K562 (cell line): ENCODE results near the gene MFAP1. TPM values are rescaled to one million over a fixed set of nuclear protein-coding genes. Genes with fewer than 3 reads are reported as not detected.

Experiments
- ATAC-seq: fragments of 200-7000 bp; cut with Tn5 transposase; 3 replicates; pipeline ENCODE4 v1.9.1; 2020; ENCODE audit warnings: moderate library complexity
- BruUV-seq: library from RNA; stranded (reverse); fragments of 400-500 nt; replicated peaks from 2 replicates; lab custom pipeline; 2021; lab: Mats Ljungman, UMichigan
- CTCF ChIA-PET: fragments of 300-600 bp; formaldehyde crosslinking; extraction: SDS; loops from one replicate; lab custom pipeline; 2021; ENCODE audit warnings: low intra/inter-chr PET ratio; lab: Yijun Ruan, JAX
- POLR2A ChIA-PET: fragments of 300-600, 350-650 bp; sonication (Branson Sonifier 250); formaldehyde crosslinking; extraction: SDS; loops from one replicate; lab custom pipeline; 2021; ENCODE audit warnings: antibody characterized with exemption, inconsistent platforms; lab: Yijun Ruan, JAX
- DNase-seq, 4 experiments: peaks; one replicate each; pipeline versions ENCODE4 v3.0.0 to v3.0.0-alpha.2; 2011 to 2018; ENCODE audit warnings: low spot score in 3 of 4, mixed read lengths in 3 of 4; ENCODE audit errors: extremely low read depth in 1 of 4
- FAIRE-seq: peaks from 2 replicates; lab custom pipeline; 2011; peaks lifted over from hg19 to GRCh38; lab: Jason Lieb, UNC
- H2AFZ ChIP-seq: 2 replicates; pipeline ENCODE4 v1.6.0; 2011; ENCODE audit warnings: low read depth, low read length, control low read depth, inconsistent platforms
- H3K27ac ChIP-seq: fragments of 200-600 bp; 3 replicates; pipeline ENCODE4 v1.8.0; 2011; ENCODE audit warnings: low read depth, mild to moderate bottlenecking, control low read depth, inconsistent platforms, low read length, moderate library complexity, mixed read lengths; ENCODE audit errors: extremely low read depth
- H3K27me3 ChIP-seq, 2 experiments: fragments of 300-600 bp in 1 of 2; 2 replicates in 1 of 2; 3 replicates in 1 of 2; pipeline versions ENCODE4 v1.6.0 to v1.8.0; 2011; ENCODE audit warnings: inconsistent platforms in 2 of 2, low read length in 2 of 2, mild to moderate bottlenecking in 1 of 2, mixed read lengths in 1 of 2, moderate library complexity in 1 of 2; ENCODE audit not compliant: control insufficient read depth in 2 of 2, insufficient read depth in 2 of 2
- H3K36me3 ChIP-seq: fragments of 300-600 bp; 3 replicates; pipeline ENCODE4 v1.8.0; 2011; ENCODE audit warnings: mild to moderate bottlenecking, low read length, inconsistent platforms; ENCODE audit not compliant: control insufficient read depth, insufficient read depth
- H3K4me1 ChIP-seq, 2 experiments: fragments of 200-600 bp in 1 of 2; replicated peaks in 1 of 2; 2 replicates in 1 of 2; 3 replicates in 1 of 2; pipeline versions ENCODE4 v1.5.1 to v1.8.0; 2011; ENCODE audit warnings: inconsistent platforms in 2 of 2, low read length in 2 of 2, mild to moderate bottlenecking in 1 of 2, mixed read lengths in 1 of 2, moderate library complexity in 1 of 2; ENCODE audit not compliant: control insufficient read depth in 2 of 2, insufficient read depth in 2 of 2
- H3K4me2 ChIP-seq: 2 replicates; pipeline ENCODE4 v1.6.1; 2011; ENCODE audit warnings: low read length, control low read depth, inconsistent platforms, mixed read lengths; ENCODE audit not compliant: insufficient read depth
- H3K4me3 ChIP-seq: fragments of 200-600 bp; sonication (generic), shearing (Covaris generic); 2 replicates; pipeline ENCODE4 v1.5.1; 2016; ENCODE audit warnings: control low read depth, inconsistent platforms
- H3K79me2 ChIP-seq: fragments of 200-600 bp; 3 replicates; pipeline ENCODE4 v1.8.0; 2011; ENCODE audit warnings: low read length, inconsistent platforms; ENCODE audit not compliant: control insufficient read depth, insufficient read depth
- H3K9ac ChIP-seq, 2 experiments: 2 replicates each; pipeline versions ENCODE4 v1.6.0 to v1.6.1; 2011; ENCODE audit warnings: low read depth in 2 of 2, low read length in 2 of 2, control low read depth in 1 of 2, inconsistent platforms in 1 of 2, mild to moderate bottlenecking in 1 of 2, mixed read lengths in 1 of 2; ENCODE audit not compliant: insufficient read depth in 1 of 2
- H3K9me1 ChIP-seq: one replicate; pipeline ENCODE4 v1.6.0; 2011; ENCODE audit warnings: inconsistent platforms, mild to moderate bottlenecking, low read length, moderate library complexity; ENCODE audit not compliant: control insufficient read depth, insufficient read depth
- H3K9me3 ChIP-seq: replicated peaks from 2 replicates; pipeline ENCODE4 v1.5.1; 2011; ENCODE audit warnings: low read depth, low read length, inconsistent platforms; ENCODE audit not compliant: control insufficient read depth, insufficient read depth
- H4K20me1 ChIP-seq: replicated peaks from 2 replicates; pipeline ENCODE4 v1.6.1; 2011; ENCODE audit warnings: low read length, inconsistent platforms, mixed read lengths; ENCODE audit not compliant: control insufficient read depth, insufficient read depth
- CREBBP ChIP-seq: IDR thresholded peaks from one replicate; pipeline ENCODE4 v1.6.1; 2012; ENCODE audit warnings: low read depth, mild to moderate bottlenecking, control low read depth, inconsistent platforms, low read length
- E2F8 ChIP-seq: fragments of 450-650 bp; IDR thresholded peaks from 2 replicates; pipeline ENCODE4 v1.7.1; 2018; ENCODE audit warnings: mild to moderate bottlenecking, low read depth; ENCODE audit not compliant: partially characterized antibody
- NEUROD1 ChIP-seq: fragments of 150-350 bp; IDR thresholded peaks from 2 replicates; pipeline ENCODE4 v1.6.1; 2014; ENCODE audit warnings: borderline replicate concordance, low read length, low read depth; ENCODE audit not compliant: partially characterized antibody
- POLR2AphosphoS2 ChIP-seq: IDR thresholded peaks from 2 replicates; pipeline ENCODE4 v1.6.1; 2012; ENCODE audit warnings: low read length, improper control_type of control experiment
- POLR2AphosphoS5 ChIP-seq: IDR thresholded peaks from 2 replicates; pipeline ENCODE4 v1.6.1; 2011; ENCODE audit warnings: mild to moderate bottlenecking, low read depth, low read length, moderate library complexity; ENCODE audit not compliant: control insufficient read depth, insufficient read depth
- POLR2B ChIP-seq: fragments of 450-650 bp; IDR thresholded peaks from 2 replicates; pipeline ENCODE4 v1.6.1; 2018; ENCODE audit warnings: low read depth; ENCODE audit not compliant: partially characterized antibody
- WGBS: fragments of 100-300 bp; shearing (Covaris generic); methylation state at CpG from one replicate; pipeline ENCODE4 v1.1.6; 2016; ENCODE audit warnings: low coverage, mixed read lengths; ENCODE audit not compliant: insufficient coverage; ENCODE audit errors: missing lambda C conversion rate; 5-methylcytosine and 5-hydroxymethylcytosine counted together
- in situ Hi-C: fragments of 300-500 bp; cut with MboI; formaldehyde crosslinking; loops from 4 replicates; pipeline ENCODE4 v1.15.0; 2018; ENCODE audit warnings: inconsistent platforms, mixed read lengths
- intact Hi-C: fragments of 100-400 bp; cut with micrococcal nuclease; formaldehyde crosslinking; loops from 2 replicates; pipeline ENCODE4 v1.14.2; 2022
- polyA plus RNA-seq, 8 experiments: library from polyadenylated mRNA; depleted of rRNA in 4 of 8; stranded (reverse) in 5 of 8; unstranded in 3 of 8; fragments of >200 nt; fragmentation: Nextera tagmentation in 2 of 8; fragmentation: Illumina TruSeq in 1 of 8; extraction: Ambion mirVana in 2 of 8; extraction: Trizol in 1 of 8; gene quantifications; 2 replicates each; pipeline versions ENCODE4 v1.2.1 to v1.2.3, GENCODE V29; 2011 to 2014; ENCODE audit warnings: inconsistent platforms in 1 of 8, missing spikeins in 1 of 8
- total RNA-seq, 7 experiments: library from RNA; depleted of rRNA in 6 of 7; stranded (reverse); fragments of >200 nt in 6 of 7; fragmentation: Illumina TruSeq in 2 of 7; extraction: Trizol in 2 of 7; gene quantifications; 2 replicates each; pipeline versions ENCODE4 v1.2.1 to v1.2.3, GENCODE V29; 2011 to 2021; ENCODE audit warnings: low replicate concordance in 1 of 7
- TF ChIP-seq, protein P1 (sequence below): sonication (generic); formaldehyde crosslinking; IDR thresholded peaks from 2 replicates; pipeline ENCODE4 v1.8.0; 2022; ENCODE audit warnings: mild to moderate bottlenecking, low read depth, missing genetic modification reagents
- TF ChIP-seq, protein P2 (sequence below): fragments of 450-650 bp; formaldehyde crosslinking; conservative IDR thresholded peaks from 2 replicates; pipeline ENCODE4 v1.4.0; 2022; ENCODE audit warnings: mild to moderate bottlenecking, missing genetic modification characterization

Gene MFAP1
- total and polyA plus RNA-seq, 9 of the 15 experiments (the other 6 are each of a cell fraction or from before 2014, with no cell fraction given), result 34.9 to 64.1 (median 48.2) TPM

DNA sequence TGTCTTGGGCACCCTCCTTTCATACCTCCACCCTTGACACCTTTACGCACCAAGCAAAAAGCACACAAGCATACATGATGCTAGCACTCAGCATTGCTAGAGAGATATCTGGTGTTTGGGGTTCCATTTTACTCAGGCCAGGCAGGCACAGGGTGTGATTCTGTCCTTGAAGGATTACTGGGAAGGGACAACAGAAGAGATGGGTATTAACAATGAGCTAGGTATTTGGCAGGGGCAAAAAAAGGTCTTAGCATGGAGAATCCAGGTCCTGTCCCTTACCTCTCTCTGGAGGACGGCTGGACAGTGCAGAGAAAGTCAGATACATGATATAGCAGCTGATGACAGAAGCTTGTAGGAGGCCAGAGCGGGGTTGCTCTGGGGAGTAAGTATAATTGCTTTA, 27.9 kb downstream of the MFAP1 start:
- ATAC-seq (no peak), DNase-seq (no peak), FAIRE-seq (no peak)
- no TSS peak for BruUV-seq
- CTCF ChIA-PET, result interaction anchor here (0.6 kb wide), 1 partner anchor 9 kb away, joined by 3 read pairs; no protein-coding TSS in a partner anchor
- WGBS, result 62% methylated on average over 3 of the region's 3 CpGs
- peaks cover 72% of the 10 kb centered on the region for H3K36me3 ChIP-seq
- intact Hi-C loops, result no loop called here
- H2AFZ ChIP-seq, result no peak overlapping the region
- POLR2A ChIA-PET, result interaction anchor here (1.5 to 4.5 kb wide), 7 partner anchors 8 to 27 kb away, joined by 3 to 26 read pairs (median 10); partner anchors contain the start of gene MFAP1
- H3K9ac ChIP-seq, result no peak overlapping the region
- H3K9me1 ChIP-seq, result peaks cover 17% of the 10 kb centered on the region
- H3K4me2 ChIP-seq, result no peak overlapping the region
- H3K27me3 ChIP-seq, result no peaks in the 10 kb centered on the region
- peaks cover 48% of the 10 kb centered on the region for H3K79me2 ChIP-seq
- no peak overlapping the region for H3K27ac ChIP-seq
- H3K4me1 ChIP-seq, result peaks cover 39 to 45% of the 10 kb centered on the region in 2 experiments
- H4K20me1 ChIP-seq, result peaks cover 17% of the 10 kb centered on the region; the same call in 1 of the 2 replicates
- H3K4me3 ChIP-seq, result no peak overlapping the region
- in situ Hi-C loops, result no loop called here
- no peaks in the 10 kb centered on the region for H3K9me3 ChIP-seq
- TF ChIP-seq POLR2AphosphoS5, result 0 out of 2 replicates have a peak, but pooled peaks have one; percentile 20
- TF ChIP-seq, protein P1, sequence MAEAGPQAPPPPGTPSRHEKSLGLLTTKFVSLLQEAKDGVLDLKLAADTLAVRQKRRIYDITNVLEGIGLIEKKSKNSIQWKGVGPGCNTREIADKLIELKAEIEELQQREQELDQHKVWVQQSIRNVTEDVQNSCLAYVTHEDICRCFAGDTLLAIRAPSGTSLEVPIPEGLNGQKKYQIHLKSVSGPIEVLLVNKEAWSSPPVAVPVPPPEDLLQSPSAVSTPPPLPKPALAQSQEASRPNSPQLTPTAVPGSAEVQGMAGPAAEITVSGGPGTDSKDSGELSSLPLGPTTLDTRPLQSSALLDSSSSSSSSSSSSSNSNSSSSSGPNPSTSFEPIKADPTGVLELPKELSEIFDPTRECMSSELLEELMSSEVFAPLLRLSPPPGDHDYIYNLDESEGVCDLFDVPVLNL (CRISPR knock-in tag), result peak; percentile 57; the same call in 1 of the 2 replicates
- TF ChIP-seq CREBBP, result peak; percentile 49
- peak; percentile 29 for TF ChIP-seq POLR2B
- no peak for TF ChIP-seq E2F8
- TF ChIP-seq NEUROD1, result no peak
- TF ChIP-seq, protein P2, sequence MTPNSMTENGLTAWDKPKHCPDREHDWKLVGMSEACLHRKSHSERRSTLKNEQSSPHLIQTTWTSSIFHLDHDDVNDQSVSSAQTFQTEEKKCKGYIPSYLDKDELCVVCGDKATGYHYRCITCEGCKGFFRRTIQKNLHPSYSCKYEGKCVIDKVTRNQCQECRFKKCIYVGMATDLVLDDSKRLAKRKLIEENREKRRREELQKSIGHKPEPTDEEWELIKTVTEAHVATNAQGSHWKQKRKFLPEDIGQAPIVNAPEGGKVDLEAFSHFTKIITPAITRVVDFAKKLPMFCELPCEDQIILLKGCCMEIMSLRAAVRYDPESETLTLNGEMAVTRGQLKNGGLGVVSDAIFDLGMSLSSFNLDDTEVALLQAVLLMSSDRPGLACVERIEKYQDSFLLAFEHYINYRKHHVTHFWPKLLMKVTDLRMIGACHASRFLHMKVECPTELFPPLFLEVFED (CRISPR knock-in tag), result 0 out of 2 replicates have a peak, but pooled peaks have one; percentile 4
- peak; percentile 93 for TF ChIP-seq POLR2AphosphoS2
